NCI-H2029 (cell line): Measurements from ENCODE around the gene CPM.
A peak's percentile ranks its signal among the peaks of the same experiment; 100 is the strongest.

Experiments
- DNase-seq: peaks from one replicate; lab custom pipeline; 2025; lab: John Stamatoyannopoulos, UW

Gene CPM

GRCh38 chr12:68878283-68878682, 54.7 kb downstream of the CPM start:
- DNase-seq, result no peak

GRCh38 chr12:68877583-68877982, 55.4 kb downstream of the CPM start:
- DNase-seq, result no peak

GRCh38 chr12:68876461-68876860, 56.5 kb downstream of the CPM start:
- no peak for DNase-seq

GRCh38 chr12:68873316-68873715, 59.7 kb downstream of the CPM start:
- no peak for DNase-seq

- DNase-seq, result no peak
Observed at GRCh38 chr12:68871921-68872320, 61.0 kb downstream of the CPM start.

GRCh38 chr12:68871396-68871795, 61.6 kb downstream of the CPM start:
- no peak for DNase-seq

- no peak for DNase-seq
Observed at GRCh38 chr12:68870443-68870842, 62.5 kb downstream of the CPM start.

- DNase-seq, result no peak
Observed at GRCh38 chr12:68870011-68870410, 63.0 kb downstream of the CPM start.

- DNase-seq, result no peak
Observed at GRCh38 chr12:68868043-68868790, 64.8 kb downstream of the CPM start.

- no peak for DNase-seq
Observed at GRCh38 chr12:68867606-68868005, 65.4 kb downstream of the CPM start.

- DNase-seq, result no peak
Observed at GRCh38 chr12:68866950-68867349, 66.0 kb downstream of the CPM start.

GRCh38 chr12:68865399-68866164, 67.4 kb downstream of the CPM start:
- no peak for DNase-seq

- no peak for DNase-seq
Observed at GRCh38 chr12:68864604-68865003, 68.4 kb downstream of the CPM start.

- peak; percentile 40 for DNase-seq
Observed at GRCh38 chr12:68863886-68864454, 69.0 kb downstream of the CPM start.

GRCh38 chr12:68863109-68863770, 69.7 kb downstream of the CPM start:
- DNase-seq, result no peak

GRCh38 chr12:68861890-68862289, 71.1 kb downstream of the CPM start:
- no peak for DNase-seq

- DNase-seq, result no peak
Observed at GRCh38 chr12:68856510-68856909, 76.5 kb downstream of the CPM start.

GRCh38 chr12:68855771-68856170, 77.2 kb downstream of the CPM start:
- no peak for DNase-seq

- DNase-seq, result no peak
Observed at GRCh38 chr12:68855111-68855510, 77.9 kb downstream of the CPM start.

- no peak for DNase-seq
Observed at GRCh38 chr12:68854554-68854953, 78.4 kb downstream of the CPM start.

- no peak for DNase-seq
Observed at GRCh38 chr12:68854078-68854468, 78.9 kb downstream of the CPM start.

GRCh38 chr12:68853396-68854077, 79.4 kb downstream of the CPM start:
- no peak for DNase-seq
